AG04449 (cell line): ENCODE results near the gene RHOB.

Experiments
- CTCF ChIA-PET: fragments of 350-600 bp; formaldehyde crosslinking; extraction: SDS; loops from one replicate; lab custom pipeline; 2021; ENCODE audit warnings: antibody characterized with exemption; lab: Yijun Ruan, JAX
- POLR2A ChIA-PET: fragments of 400-600, 350-600 bp; formaldehyde crosslinking; extraction: SDS; loops from one replicate; lab custom pipeline; 2020; ENCODE audit warnings: antibody characterized with exemption, inconsistent platforms; lab: Yijun Ruan, JAX
- DNase-seq: peaks from one replicate; pipeline ENCODE4 v3.0.0-alpha.2; 2010; ENCODE audit warnings: low read depth, low spot score
- H3K4me3 ChIP-seq: 2 replicates; pipeline ENCODE4 v1.5.1; 2011; ENCODE audit warnings: low read depth, mild to moderate bottlenecking, control low read depth, low read length
- CTCF ChIP-seq: IDR thresholded peaks from one replicate; pipeline ENCODE4 v1.5.1; 2011; ENCODE audit warnings: mild to moderate bottlenecking, moderate library complexity, low read length, control low read depth, inconsistent platforms; ENCODE audit not compliant: insufficient read depth; ENCODE audit errors: missing control alignments

Gene RHOB

GRCh38 chr2:20486571-20486970 is 39.7 kb downstream of the RHOB start:
- no peak overlapping the region for H3K4me3 ChIP-seq
- POLR2A ChIA-PET = interaction anchor here (1.1 kb wide), 1 partner anchor 40 kb away, joined by 4 read pairs; the partner anchor contains the start of gene RHOB
- no peak for DNase-seq
- CTCF ChIA-PET = no interaction called here
- no peak for TF ChIP-seq CTCF

- ChIA-PET POLR2A (interaction anchor here (1.1 kb wide), 1 partner anchor 40 kb away, joined by 4 read pairs; the partner anchor contains the start of gene RHOB), CTCF (no interaction called here)
- no peak for DNase-seq
- no peak for TF ChIP-seq CTCF
- H3K4me3 ChIP-seq = no peak overlapping the region
Observed at GRCh38 chr2:20487030-20487391, 40.1 kb downstream of the RHOB start.

- POLR2A ChIA-PET = interaction anchor here (1.1 kb wide), 1 partner anchor 41 kb away, joined by 4 read pairs; the partner anchor contains the start of gene RHOB
- CTCF ChIA-PET = no interaction called here
- TF ChIP-seq CTCF = no peak
- DNase-seq = no peak
- H3K4me3 ChIP-seq = no peak overlapping the region
Observed at GRCh38 chr2:20487392-20488174, 40.7 kb downstream of the RHOB start.

- no peak overlapping the region for H3K4me3 ChIP-seq
- TF ChIP-seq CTCF = no peak
- ChIA-PET CTCF (no interaction called here), POLR2A (no interaction called here)
- DNase-seq = no peak
Observed at GRCh38 chr2:20488201-20488641, 41.3 kb downstream of the RHOB start.

GRCh38 chr2:20488782-20489181 is 41.9 kb downstream of the RHOB start:
- ChIA-PET POLR2A (no interaction called here), CTCF (interaction anchor here (1.0 to 1.2 kb wide), 2 partner anchors 46 to 154 kb away, joined by 3 to 4 read pairs; no protein-coding TSS in a partner anchor)
- H3K4me3 ChIP-seq = no peak overlapping the region
- no peak for TF ChIP-seq CTCF
- DNase-seq = no peak

- DNase-seq = no peak
- no peak overlapping the region for H3K4me3 ChIP-seq
- TF ChIP-seq CTCF = no peak
- ChIA-PET POLR2A (no interaction called here), CTCF (no interaction called here)
Observed at GRCh38 chr2:20490300-20491181, 43.7 kb downstream of the RHOB start.
